M059J (cell line): ENCODE measurements around the gene TYW5. TPM values are rescaled to one million over a fixed set of nuclear protein-coding genes. Genes with fewer than 3 reads are reported as not detected.
A peak's percentile ranks its signal among the peaks of the same experiment; 100 is the strongest.
"Not testable (repeated sequence)": the region's sequence is repeated elsewhere in the genome, so short reads cannot be mapped to it uniquely, and the experiment has no call there.

Source experiments
- DNase-seq: peaks from one replicate; pipeline ENCODE4 v3.0.0-alpha.2; 2012; ENCODE audit warnings: low read depth
- total RNA-seq: library from RNA; depleted of rRNA; stranded (reverse); fragments of >200 nt; shearing (Covaris generic); gene quantifications from 2 replicates; pipeline ENCODE4 v1.2.3, GENCODE V29; 2014; rRNA removed

Gene TYW5
- total RNA-seq, 1 experiment from 2014 or later, result 4.7 TPM

- DNase-seq, result peak; percentile 67
Observed at GRCh38 chr2:199922856-199923255, 32.4 kb downstream of the TYW5 start.

- no peak for DNase-seq
Observed at GRCh38 chr2:199916980-199917379, 38.3 kb downstream of the TYW5 start.

- DNase-seq, result no peak
Observed at GRCh38 chr2:199914372-199914958, 40.8 kb downstream of the TYW5 start.

- not testable (repeated sequence) for DNase-seq
Observed at GRCh38 chr2:199912553-199913114, 42.7 kb downstream of the TYW5 start.

- no peak for DNase-seq
Observed at GRCh38 chr2:199911877-199912161, 43.5 kb downstream of the TYW5 start.

GRCh38 chr2:199911052-199911876, 44.0 kb downstream of the TYW5 start, which contains the start of gene C2orf69:
TSS of gene C2orf69 (plus strand) at chr2:199911293. CDS start at chr2:199911439, 146 bp downstream.
- peak; percentile 96 for DNase-seq

GRCh38 chr2:199910338-199911051, 44.8 kb downstream of the TYW5 start:
- DNase-seq, result no peak

- DNase-seq, result no peak
Observed at GRCh38 chr2:199907008-199907714, 48.1 kb downstream of the TYW5 start.

GRCh38 chr2:199903111-199903510, 52.2 kb downstream of the TYW5 start:
- peak; percentile 4 for DNase-seq

- no peak for DNase-seq
Observed at GRCh38 chr2:199902486-199903110, 52.7 kb downstream of the TYW5 start.

GRCh38 chr2:199901942-199902341, 53.3 kb downstream of the TYW5 start:
- DNase-seq, result no peak

GRCh38 chr2:199896617-199897016, 58.7 kb downstream of the TYW5 start:
- DNase-seq, result no peak

- DNase-seq, result no peak
Observed at GRCh38 chr2:199895406-199895805, 59.9 kb downstream of the TYW5 start.

GRCh38 chr2:199883474-199884212, 71.6 kb downstream of the TYW5 start:
- peak; percentile 7 for DNase-seq

GRCh38 chr2:199882667-199883066, 72.6 kb downstream of the TYW5 start:
- no peak for DNase-seq

Other genes with a start within 250 kb of the TYW5 start
- 0.25 and 0.99 TPM in 2 replicates for gene FTCDNL1, start 104.3 kb downstream of the TYW5 start, total RNA-seq
- 10.0 and 13.5 TPM in 2 replicates for gene C2orf69, start 44.2 kb downstream of the TYW5 start, total RNA-seq
- gene MAIP1, start 91 bp upstream of the TYW5 start, total RNA-seq, result 27.4 and 34.1 TPM in 2 replicates